Mesenchymal stem cell (in vitro differentiated cells and primary cell): ENCODE data around the gene MCM5.
"Not testable (repeated sequence)": the region's sequence is repeated elsewhere in the genome, so short reads cannot be mapped to it uniquely, and the experiment has no call there.

Experiments used
- DNase-seq: peaks from one replicate; pipeline ENCODE4 v3.0.0-alpha.2; 2013
- H2AFZ ChIP-seq: one replicate; pipeline ENCODE4 v1.6.1; 2013; ENCODE audit warnings: low read depth, mild to moderate bottlenecking, control low read depth, inconsistent platforms, low read length, moderate library complexity
- H2AK5ac ChIP-seq: 2 replicates; pipeline ENCODE4 v1.6.1; 2013; ENCODE audit warnings: low read length, moderate library complexity, mild to moderate bottlenecking, inconsistent platforms; ENCODE audit not compliant: severe bottlenecking
- H2BK120ac ChIP-seq: one replicate; pipeline ENCODE4 v1.6.1; 2013; ENCODE audit warnings: low read depth, mild to moderate bottlenecking, inconsistent platforms, low read length, moderate library complexity
- H2BK12ac ChIP-seq, 2 experiments: one replicate each; pipeline ENCODE4 v1.6.1; 2013; ENCODE audit warnings: inconsistent platforms in 2 of 2, low read length in 2 of 2, mild to moderate bottlenecking in 2 of 2, moderate library complexity in 2 of 2, control low read depth in 1 of 2
- H2BK15ac ChIP-seq: one replicate; pipeline ENCODE4 v1.6.1; 2013; ENCODE audit warnings: mild to moderate bottlenecking, low read depth, inconsistent platforms; ENCODE audit not compliant: poor library complexity, severe bottlenecking
- H2BK5ac ChIP-seq: 2 replicates; pipeline ENCODE4 v1.6.1; 2013; ENCODE audit warnings: low read depth, mild to moderate bottlenecking, low read length, control low read depth, inconsistent platforms; ENCODE audit not compliant: poor library complexity, severe bottlenecking
- H3K14ac ChIP-seq, 2 experiments: one replicate each; pipeline ENCODE4 v1.6.1; 2013; ENCODE audit warnings: inconsistent platforms in 2 of 2, low read length in 2 of 2, control low read depth in 1 of 2, mild to moderate bottlenecking in 1 of 2, moderate library complexity in 1 of 2
- H3K18ac ChIP-seq, 2 experiments: one replicate each; pipeline ENCODE4 v1.6.1; 2013; ENCODE audit warnings: inconsistent platforms in 2 of 2, low read length in 2 of 2, control low read depth in 1 of 2, low read depth in 1 of 2, mild to moderate bottlenecking in 1 of 2
- H3K23ac ChIP-seq, 2 experiments: one replicate each; pipeline ENCODE4 v1.6.1; 2013; ENCODE audit warnings: inconsistent platforms in 2 of 2, low read length in 2 of 2, mild to moderate bottlenecking in 2 of 2, moderate library complexity in 2 of 2, control low read depth in 1 of 2
- H3K27ac ChIP-seq: 2 replicates; pipeline ENCODE4 v1.5.1; 2013; ENCODE audit warnings: mild to moderate bottlenecking, moderate library complexity, low read length, control low read depth, inconsistent platforms; ENCODE audit not compliant: poor library complexity, severe bottlenecking
- H3K27me3 ChIP-seq, 2 experiments: 2 replicates each; pipeline versions ENCODE4 v1.6.1 to v1.7.0; 2013; ENCODE audit warnings: low read length in 2 of 2, mild to moderate bottlenecking in 2 of 2, moderate library complexity in 2 of 2, control low read depth in 1 of 2, inconsistent platforms in 1 of 2; ENCODE audit not compliant: control insufficient read depth in 1 of 2, insufficient read depth in 1 of 2
- H3K36me3 ChIP-seq, 2 experiments: 2 replicates each; pipeline versions ENCODE4 v1.6.1 to v1.7.0; 2013; ENCODE audit warnings: low read length in 2 of 2, control low read depth in 1 of 2, inconsistent platforms in 1 of 2, low read depth in 1 of 2, mild to moderate bottlenecking in 1 of 2; ENCODE audit not compliant: insufficient read depth in 2 of 2, control insufficient read depth in 1 of 2
- H3K4ac ChIP-seq, 2 experiments: one replicate each; pipeline ENCODE4 v1.6.1; 2013; ENCODE audit warnings: inconsistent platforms in 2 of 2, low read length in 2 of 2, mild to moderate bottlenecking in 2 of 2, moderate library complexity in 2 of 2, control low read depth in 1 of 2, low read depth in 1 of 2
- H3K4me1 ChIP-seq: 2 replicates; pipeline ENCODE4 v1.6.1; 2013; ENCODE audit warnings: low read depth, low read length, control low read depth; ENCODE audit not compliant: control insufficient read depth, insufficient read depth
- H3K4me2 ChIP-seq: 2 replicates; pipeline ENCODE4 v1.6.1; 2013; ENCODE audit warnings: low read length, mild to moderate bottlenecking, inconsistent platforms; ENCODE audit not compliant: poor library complexity, severe bottlenecking
- H3K4me3 ChIP-seq, 2 experiments: 2 replicates each; pipeline versions ENCODE4 v1.5.1 to v1.7.0; 2013; ENCODE audit warnings: low read length in 2 of 2, mild to moderate bottlenecking in 2 of 2, control low read depth in 1 of 2, low read depth in 1 of 2; ENCODE audit not compliant: insufficient read depth in 1 of 2
- H3K79me1 ChIP-seq: replicated peaks from 2 replicates; pipeline ENCODE4 v1.6.1; 2013; ENCODE audit warnings: mild to moderate bottlenecking, control low read depth, low read length, inconsistent platforms; ENCODE audit not compliant: poor library complexity, severe bottlenecking
- H3K9ac ChIP-seq: 2 replicates; pipeline ENCODE4 v1.7.0; 2013; ENCODE audit warnings: mild to moderate bottlenecking, low read length, moderate library complexity
- H3K9me3 ChIP-seq: 2 replicates; pipeline ENCODE4 v1.7.0; 2013; ENCODE audit warnings: mild to moderate bottlenecking, low read length; ENCODE audit not compliant: control insufficient read depth
- H4K8ac ChIP-seq: one replicate; pipeline ENCODE4 v1.6.1; 2013; ENCODE audit warnings: inconsistent platforms, mild to moderate bottlenecking, low read length, moderate library complexity
- H4K91ac ChIP-seq: one replicate; pipeline ENCODE4 v1.6.1; 2013; ENCODE audit warnings: mild to moderate bottlenecking, low read length, inconsistent platforms
- WGBS: methylation state at CpG from one replicate; pipeline ENCODE4 v1.1.7; 2013; ENCODE audit warnings: mixed read lengths; 5-methylcytosine and 5-hydroxymethylcytosine counted together

The MCM5 gene

DNA sequence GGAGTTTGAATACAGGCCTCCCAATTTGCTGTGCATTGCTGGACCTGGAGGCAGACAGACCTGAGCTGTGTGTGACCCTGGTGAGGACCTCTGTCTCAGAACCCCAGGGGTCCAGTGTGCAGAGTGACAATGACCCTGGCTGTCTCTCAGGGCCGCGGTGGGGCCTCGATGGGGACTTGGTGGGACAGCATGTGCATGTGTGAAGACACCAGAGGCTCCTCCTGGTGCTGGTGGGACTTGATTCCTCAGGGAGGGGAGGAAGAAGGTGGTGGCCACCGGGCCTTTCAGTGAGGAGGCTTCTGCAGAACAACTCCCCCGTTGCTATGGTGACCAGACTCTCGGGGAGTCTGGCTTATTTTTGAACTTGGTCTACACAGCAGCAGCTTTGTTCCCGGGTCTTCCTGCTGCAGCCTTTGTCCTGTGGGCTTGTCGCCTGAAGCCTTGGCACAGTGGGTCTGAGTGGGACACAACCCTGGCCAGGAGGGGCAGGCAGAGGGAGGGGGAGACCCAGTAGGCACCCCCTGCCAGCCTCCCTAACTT lies 35.3 kb downstream of the MCM5 start:
- Histone ChIP-seq H3K27me3 (no peaks in the 10 kb centered on the region), H3K9ac (no peak overlapping the region), H3K9me3 (peaks cover 16% of the 10 kb centered on the region), H2BK120ac (no peak overlapping the region), H3K4me2 (no peak overlapping the region), H3K4me3 (no peak overlapping the region), H3K79me1 (no peaks in the 10 kb centered on the region), H4K91ac (no peak overlapping the region), H3K4ac (no peak overlapping the region), H3K23ac (no peak overlapping the region), H2BK12ac (peak overlapping the region in 1 of 2 experiments; percentile 7), H2BK15ac (no peak overlapping the region), H2BK5ac (no peak overlapping the region), H2AK5ac (no peak overlapping the region), H3K27ac (no peak overlapping the region), H3K14ac (no peak overlapping the region), H3K18ac (peak overlapping the region in 1 of 2 experiments; percentile 18), H4K8ac (no peak overlapping the region), H2AFZ (no peak overlapping the region), H3K36me3 (peaks cover 7 to 24% of the 10 kb centered on the region in 2 experiments), H3K4me1 (peaks cover 5% of the 10 kb centered on the region)
- no peak for DNase-seq
- 84% methylated on average over 8 of the region's 8 CpGs for WGBS

DNA sequence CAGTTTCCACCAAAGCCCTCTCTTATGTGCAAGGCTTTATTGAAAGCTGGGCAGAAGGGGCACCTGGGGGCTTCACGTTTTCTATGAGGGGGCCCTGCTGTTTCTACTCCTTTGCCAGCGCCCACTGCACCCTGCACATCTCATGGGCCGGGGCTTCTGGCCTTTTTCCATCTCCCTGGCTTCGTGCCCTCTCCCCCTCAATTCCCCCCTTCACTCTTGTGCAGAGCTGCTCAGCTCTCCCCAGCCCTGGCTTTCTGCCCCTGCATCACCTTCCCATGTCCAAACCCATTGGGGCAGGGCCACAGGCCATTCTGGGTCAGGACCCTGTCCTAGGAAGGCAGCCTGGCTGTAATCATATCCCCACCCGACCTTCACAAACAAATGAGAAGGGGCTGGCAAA lies 36.5 kb downstream of the MCM5 start:
- Histone ChIP-seq H3K23ac (no peak overlapping the region), H2BK12ac (no peak overlapping the region), H3K36me3 (peaks cover 7 to 24% of the 10 kb centered on the region in 2 experiments), H4K8ac (no peak overlapping the region), H3K4ac (no peak overlapping the region), H2BK15ac (no peak overlapping the region), H3K18ac (no peak overlapping the region), H3K79me1 (no peaks in the 10 kb centered on the region), H3K9me3 (peaks cover 16% of the 10 kb centered on the region), H2AFZ (no peak overlapping the region), H3K4me1 (peaks cover 2% of the 10 kb centered on the region), H3K4me2 (no peak overlapping the region), H3K27me3 (no peaks in the 10 kb centered on the region), H2BK5ac (no peak overlapping the region), H3K14ac (no peak overlapping the region), H4K91ac (no peak overlapping the region), H3K9ac (no peak overlapping the region), H3K4me3 (no peak overlapping the region), H3K27ac (no peak overlapping the region), H2AK5ac (no peak overlapping the region), H2BK120ac (no peak overlapping the region)
- DNase-seq = no peak
- WGBS = 80% methylated on average over 4 of the region's 5 CpGs

DNA sequence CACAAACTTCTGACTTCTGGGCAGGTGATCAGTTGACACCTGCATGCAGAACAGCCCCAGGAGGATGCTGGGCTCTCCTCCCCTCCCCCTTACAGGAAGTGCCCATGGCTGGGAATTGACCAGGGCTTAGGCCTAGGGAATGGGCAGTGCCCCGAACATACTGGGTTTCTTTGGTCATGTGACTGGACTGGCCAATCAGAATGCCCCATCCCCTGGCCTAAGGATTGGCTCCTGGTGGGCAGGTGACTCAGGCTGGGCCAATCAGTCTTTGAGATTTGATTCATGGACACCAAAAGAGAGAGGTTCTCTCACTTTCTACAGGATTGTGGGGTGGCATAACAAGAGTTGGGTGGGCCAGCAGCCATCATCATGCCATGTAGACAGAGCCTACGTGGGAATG lies 37.1 kb downstream of the MCM5 start:
- Histone ChIP-seq H4K91ac (no peak overlapping the region), H3K14ac (no peak overlapping the region), H3K27ac (no peak overlapping the region), H3K79me1 (no peaks in the 10 kb centered on the region), H3K4ac (no peak overlapping the region), H3K18ac (no peak overlapping the region), H3K9ac (no peak overlapping the region), H3K4me3 (no peak overlapping the region), H3K27me3 (no peaks in the 10 kb centered on the region), H2AK5ac (no peak overlapping the region), H3K9me3 (peaks cover 16% of the 10 kb centered on the region), H2BK120ac (no peak overlapping the region), H2AFZ (no peak overlapping the region), H2BK12ac (no peak overlapping the region), H3K36me3 (peaks cover 7 to 24% of the 10 kb centered on the region in 2 experiments), H3K4me1 (no peaks in the 10 kb centered on the region), H3K4me2 (no peak overlapping the region), H2BK5ac (no peak overlapping the region), H3K23ac (no peak overlapping the region), H2BK15ac (peak overlapping the region; percentile 38), H4K8ac (peak overlapping the region; percentile 61)
- DNase-seq = no peak
- 87% methylated on average over 2 of the region's 2 CpGs for WGBS

DNA sequence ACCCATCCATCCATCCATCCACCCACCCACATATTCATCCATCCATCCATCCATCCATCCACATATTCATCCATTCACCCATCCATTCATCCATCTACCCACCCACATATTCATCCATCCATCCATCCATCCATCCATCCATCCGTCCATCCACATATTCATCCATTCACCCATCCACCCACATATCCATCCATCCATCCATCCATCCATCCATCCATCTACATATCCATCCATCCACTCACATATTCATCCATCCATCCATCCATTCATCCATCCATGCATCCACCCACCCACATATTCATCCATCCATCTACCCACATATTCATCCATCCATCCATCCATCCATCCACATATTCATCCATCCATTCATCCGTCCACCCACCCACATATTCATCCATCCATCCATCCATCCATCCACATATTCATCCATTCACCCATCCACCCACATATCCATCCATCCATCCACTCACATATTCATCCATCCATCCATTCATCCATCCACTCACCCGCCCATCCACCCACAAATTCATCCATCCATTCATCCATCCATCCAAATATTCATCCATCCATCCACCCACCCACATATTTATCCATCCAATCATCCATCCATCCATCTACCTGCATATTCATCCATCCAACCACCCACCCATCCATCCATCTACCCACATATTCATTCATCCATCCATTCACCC lies 38.9 kb downstream of the MCM5 start:
- 62% methylated on average over 3 of the region's 3 CpGs for WGBS
- H3K18ac ChIP-seq, H3K23ac ChIP-seq, H3K9me3 ChIP-seq, H2AK5ac ChIP-seq, H2BK15ac ChIP-seq, H3K27ac ChIP-seq, H4K8ac ChIP-seq, H3K27me3 ChIP-seq, H2BK120ac ChIP-seq, H3K14ac ChIP-seq, DNase-seq, H2BK12ac ChIP-seq, H3K4ac ChIP-seq, H2AFZ ChIP-seq, H3K4me3 ChIP-seq, H2BK5ac ChIP-seq, H4K91ac ChIP-seq, H3K4me1 ChIP-seq, H3K36me3 ChIP-seq, H3K9ac ChIP-seq, H3K79me1 ChIP-seq, H3K4me2 ChIP-seq: not testable (repeated sequence)
